ENCODE data around the gene MPP2. TPM values are rescaled to one million over a fixed set of nuclear protein-coding genes. Genes with fewer than 3 reads are reported as not detected.

Gene MPP2
- total RNA-seq, 1 donor from 2014 or later = 16.7 TPM

DNA sequence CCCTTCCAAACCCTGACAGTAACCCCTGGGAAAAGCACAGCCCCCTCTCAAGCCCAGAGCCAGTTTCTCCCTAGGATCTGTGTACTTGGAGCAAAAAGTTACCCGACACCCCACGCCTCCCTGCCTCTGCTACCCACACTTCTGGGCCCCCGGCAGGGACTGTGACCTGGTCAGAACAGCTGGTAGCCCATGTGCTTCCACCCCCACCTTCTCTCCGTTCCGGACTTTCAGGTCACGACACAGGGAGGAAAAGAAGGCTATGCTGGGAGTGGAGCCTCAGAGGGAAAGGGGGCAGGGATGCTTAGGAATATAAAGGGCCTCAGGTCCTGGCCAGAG, 28.6 kb upstream of the MPP2 start:
- H3K27me3 ChIP-seq = no peaks in the 10 kb centered on the region
- H3K27ac ChIP-seq = no peak overlapping the region
- no peaks in the 10 kb centered on the region for H3K36me3 ChIP-seq
- TF ChIP-seq, protein P1, sequence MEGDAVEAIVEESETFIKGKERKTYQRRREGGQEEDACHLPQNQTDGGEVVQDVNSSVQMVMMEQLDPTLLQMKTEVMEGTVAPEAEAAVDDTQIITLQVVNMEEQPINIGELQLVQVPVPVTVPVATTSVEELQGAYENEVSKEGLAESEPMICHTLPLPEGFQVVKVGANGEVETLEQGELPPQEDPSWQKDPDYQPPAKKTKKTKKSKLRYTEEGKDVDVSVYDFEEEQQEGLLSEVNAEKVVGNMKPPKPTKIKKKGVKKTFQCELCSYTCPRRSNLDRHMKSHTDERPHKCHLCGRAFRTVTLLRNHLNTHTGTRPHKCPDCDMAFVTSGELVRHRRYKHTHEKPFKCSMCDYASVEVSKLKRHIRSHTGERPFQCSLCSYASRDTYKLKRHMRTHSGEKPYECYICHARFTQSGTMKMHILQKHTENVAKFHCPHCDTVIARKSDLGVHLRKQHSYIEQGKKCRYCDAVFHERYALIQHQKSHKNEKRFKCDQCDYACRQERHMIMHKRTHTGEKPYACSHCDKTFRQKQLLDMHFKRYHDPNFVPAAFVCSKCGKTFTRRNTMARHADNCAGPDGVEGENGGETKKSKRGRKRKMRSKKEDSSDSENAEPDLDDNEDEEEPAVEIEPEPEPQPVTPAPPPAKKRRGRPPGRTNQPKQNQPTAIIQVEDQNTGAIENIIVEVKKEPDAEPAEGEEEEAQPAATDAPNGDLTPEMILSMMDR (IDR thresholded peaks at IDR 0.05) = no peak
- intact Hi-C loops (cut with DNase I) = no loop called here
- H3K4me3 ChIP-seq = no peak overlapping the region
- no peaks in the 10 kb centered on the region for H3K4me1 ChIP-seq
- DNase-seq (ENCODE audit: low spot score in 2 of 2) = no peak
- no peaks in the 10 kb centered on the region for H3K9me3 ChIP-seq

DNA sequence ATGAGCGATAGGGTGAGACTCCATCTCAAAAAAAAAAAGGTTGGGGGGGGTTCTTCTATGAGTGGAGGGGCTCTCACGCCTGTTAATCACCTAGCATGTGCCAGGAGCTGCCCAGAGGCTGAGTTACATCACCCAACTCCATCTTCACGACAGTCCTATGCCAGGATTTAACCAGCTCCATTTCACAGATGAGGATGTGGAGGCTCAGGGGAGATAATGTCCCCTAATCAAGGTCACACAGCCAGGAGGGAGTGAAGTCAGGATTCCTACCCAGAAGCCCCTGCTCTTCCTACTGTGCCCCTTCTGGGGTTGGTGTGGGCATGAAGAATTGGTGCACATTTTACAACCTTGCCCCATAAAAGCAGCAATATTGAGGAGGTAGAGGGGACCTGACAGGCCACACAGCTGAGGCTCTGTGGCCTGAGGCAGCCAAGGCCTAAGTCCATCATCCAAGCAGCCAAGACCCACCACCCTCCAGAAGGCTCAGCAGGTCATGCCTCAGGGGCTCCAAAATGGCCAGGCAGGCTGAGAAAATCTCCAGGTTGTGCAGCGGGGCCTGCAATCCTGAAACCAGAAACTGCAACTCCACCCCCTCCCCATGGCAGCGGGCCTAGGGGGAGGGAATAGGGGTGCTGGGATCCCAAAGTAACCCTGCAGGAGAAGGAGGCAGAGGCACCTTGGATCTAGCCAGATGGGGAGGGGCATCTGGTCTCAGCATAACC, 28.0 kb upstream of the MPP2 start:
- DNase-seq (ENCODE audit: low spot score in 2 of 2) = no peak
- H3K4me1 ChIP-seq = no peaks in the 10 kb centered on the region
- TF ChIP-seq, protein P1 (IDR thresholded peaks at IDR 0.05) = no peak
- H3K27me3 ChIP-seq = no peaks in the 10 kb centered on the region
- intact Hi-C loops (cut with DNase I) = no loop called here
- no peak overlapping the region for H3K27ac ChIP-seq
- no peak overlapping the region for H3K4me3 ChIP-seq
- H3K9me3 ChIP-seq = no peaks in the 10 kb centered on the region
- H3K36me3 ChIP-seq = no peaks in the 10 kb centered on the region

DNA sequence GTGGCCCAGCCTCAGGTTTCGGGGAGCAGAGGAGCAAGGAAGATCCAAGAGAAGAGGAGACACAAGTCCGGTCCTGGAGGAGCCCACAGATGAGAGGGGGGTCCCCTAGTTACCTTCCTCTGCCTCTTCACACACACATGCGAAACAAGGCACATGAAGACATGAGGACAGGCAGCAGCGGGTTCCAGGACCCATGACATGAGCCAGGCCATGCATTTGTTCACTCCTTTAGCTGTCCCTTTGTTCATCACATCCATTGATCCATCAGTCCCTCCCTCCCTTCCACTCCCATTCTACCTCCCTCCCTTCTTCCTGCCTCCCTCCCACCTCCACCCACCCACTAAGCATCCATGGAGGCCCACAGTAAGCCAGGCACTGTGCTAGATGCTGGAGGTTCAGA, 25.6 kb upstream of the MPP2 start:
- Histone ChIP-seq H3K27ac (no peak overlapping the region), H3K36me3 (no peaks in the 10 kb centered on the region), H3K9me3 (no peaks in the 10 kb centered on the region), H3K4me1 (no peaks in the 10 kb centered on the region), H3K4me3 (no peak overlapping the region), H3K27me3 (no peaks in the 10 kb centered on the region)
- TF ChIP-seq, protein P1 (IDR thresholded peaks at IDR 0.05) = no peak
- DNase-seq (ENCODE audit: low spot score in 2 of 2) = no peak
- intact Hi-C loops (cut with DNase I) = no loop called here

DNA sequence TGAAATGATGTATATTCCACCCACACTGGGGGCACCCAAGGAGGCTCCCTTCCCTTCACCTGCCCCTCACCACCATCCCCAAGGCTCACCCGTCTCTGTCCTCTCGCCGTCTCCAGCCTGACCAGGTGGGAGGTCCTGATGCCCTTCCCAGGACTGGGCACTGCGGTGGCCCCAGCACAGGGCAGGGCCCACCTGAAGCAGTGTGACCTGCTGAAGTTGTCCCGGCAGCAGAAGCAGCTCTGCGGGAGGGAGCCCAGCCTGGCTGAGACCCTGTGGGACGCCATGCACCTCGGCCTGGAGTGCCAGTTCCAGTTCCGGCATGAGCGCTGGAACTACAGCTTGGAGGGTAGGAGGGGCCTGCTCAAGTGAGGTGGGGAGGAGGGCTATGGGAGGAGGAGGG, 25.0 kb upstream of the MPP2 start:
- Histone ChIP-seq H3K27me3 (no peaks in the 10 kb centered on the region), H3K4me1 (no peaks in the 10 kb centered on the region), H3K36me3 (no peaks in the 10 kb centered on the region), H3K27ac (no peak overlapping the region), H3K4me3 (no peak overlapping the region), H3K9me3 (no peaks in the 10 kb centered on the region)
- intact Hi-C loops (cut with DNase I) = no loop called here
- TF ChIP-seq, protein P1 (IDR thresholded peaks at IDR 0.05) = no peak
- no peak for DNase-seq (ENCODE audit: low spot score in 2 of 2)

DNA sequence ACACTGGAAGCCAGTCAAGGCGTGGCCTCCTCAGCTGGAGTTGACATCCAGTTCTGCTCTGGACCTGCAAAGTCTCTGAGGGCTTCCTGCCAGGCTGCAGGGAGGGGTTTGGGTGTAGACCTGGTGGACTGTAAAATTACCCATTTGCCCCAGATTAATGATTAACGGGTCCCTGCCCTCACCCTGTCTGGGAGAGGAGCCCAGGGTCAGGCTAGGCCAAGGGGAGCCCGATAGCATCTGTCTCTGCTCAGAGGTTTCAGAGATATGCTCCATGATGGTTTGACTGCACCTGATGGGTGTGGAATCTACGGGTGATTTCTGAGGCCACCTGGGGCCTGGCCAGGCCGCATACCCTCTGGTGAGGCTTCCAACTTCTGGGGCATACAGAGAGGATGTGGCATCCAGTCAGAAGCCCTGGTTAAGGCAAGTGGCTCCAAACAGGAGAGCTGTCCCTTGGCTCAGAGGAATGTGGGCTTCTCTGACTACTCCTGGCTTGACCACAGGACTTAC, 23.8 kb upstream of the MPP2 start:
- Histone ChIP-seq H3K9me3 (no peaks in the 10 kb centered on the region), H3K36me3 (no peaks in the 10 kb centered on the region), H3K4me3 (no peak overlapping the region), H3K27me3 (no peaks in the 10 kb centered on the region), H3K27ac (no peak overlapping the region), H3K4me1 (peaks cover 0 to 4% of the 10 kb centered on the region in 2 donors)
- intact Hi-C loops (cut with DNase I) = no loop called here
- no peak for DNase-seq (ENCODE audit: low spot score in 2 of 2)
- TF ChIP-seq, protein P1 (IDR thresholded peaks at IDR 0.05) = no peak

All from ascending aorta (tissue), 2 donors.